HepG2 (cell line): ENCODE measurements around the gene RNU1-2. TPM values are rescaled to one million over a fixed set of nuclear protein-coding genes. Genes with fewer than 3 reads are reported as not detected.
"Not testable (repeated sequence)": the region's sequence is repeated elsewhere in the genome, so short reads cannot be mapped to it uniquely, and the experiment has no call there.

Experiments used
- ATAC-seq: fragments of 200-7000 bp; cut with Tn5 transposase; 3 replicates; pipeline ENCODE4 v1.9.1; 2020; ENCODE audit warnings: mild to moderate bottlenecking, moderate library complexity
- BruUV-seq: library from RNA; stranded (reverse); fragments of 400-500 nt; replicated peaks from 2 replicates; lab custom pipeline; 2021; lab: Mats Ljungman, UMichigan
- CTCF ChIA-PET: fragments of 300-600 bp; formaldehyde crosslinking; extraction: SDS; loops from one replicate; lab custom pipeline; 2021; ENCODE audit warnings: low total read pairs, inconsistent platforms, low intra/inter-chr PET ratio; lab: Yijun Ruan, JAX
- POLR2A ChIA-PET: fragments of 350-600 bp; sonication (Branson Sonifier 250); formaldehyde crosslinking; loops from one replicate; lab custom pipeline; 2020; ENCODE audit warnings: antibody characterized with exemption, inconsistent platforms; lab: Yijun Ruan, JAX
- DNase-seq: peaks from one replicate; pipeline ENCODE4 v3.0.0-alpha.2; 2015; ENCODE audit warnings: low spot score
- FAIRE-seq: peaks from 3 replicates; lab custom pipeline; 2011; peaks lifted over from hg19 to GRCh38; lab: Jason Lieb, UNC
- H2AFZ ChIP-seq: one replicate; pipeline ENCODE4 v1.6.1; 2011; ENCODE audit warnings: low read length, inconsistent platforms
- H3K27ac ChIP-seq: fragments of 300-600 bp; 3 replicates; pipeline ENCODE4 v1.8.0; 2011; ENCODE audit warnings: mixed run types, mild to moderate bottlenecking, mixed read lengths, low read length, inconsistent platforms; ENCODE audit not compliant: insufficient read depth; ENCODE audit errors: extremely low read length
- H3K27me3 ChIP-seq, 2 experiments: fragments of 200-600 bp in 1 of 2; 2 replicates in 1 of 2; 3 replicates in 1 of 2; pipeline versions ENCODE4 v1.6.0 to v1.8.0; 2011; ENCODE audit warnings: low read length in 2 of 2, mild to moderate bottlenecking in 2 of 2, moderate library complexity in 2 of 2, inconsistent platforms in 1 of 2; ENCODE audit not compliant: insufficient read depth in 2 of 2, control insufficient read depth in 1 of 2
- H3K36me3 ChIP-seq, 2 experiments: fragments of 200-600 bp in 1 of 2; replicated peaks in 1 of 2; 2 replicates in 1 of 2; 3 replicates in 1 of 2; pipeline versions ENCODE4 v1.5.1 to v1.8.0; 2011; ENCODE audit warnings: low read length in 2 of 2, inconsistent platforms in 1 of 2; ENCODE audit not compliant: insufficient read depth in 2 of 2, control insufficient read depth in 1 of 2
- H3K4me1 ChIP-seq: 2 replicates; pipeline ENCODE4 v1.5.1; 2012; ENCODE audit warnings: low read length, inconsistent platforms; ENCODE audit not compliant: insufficient read depth
- H3K4me2 ChIP-seq: 2 replicates; pipeline ENCODE4 v1.6.0; 2011; ENCODE audit warnings: low read depth, low read length, inconsistent platforms
- H3K4me3 ChIP-seq, 3 experiments: fragments of 200-600 bp in 1 of 3; sonication (generic), shearing (Covaris generic) in 1 of 3; replicated peaks in 1 of 3; 2 replicates each; pipeline ENCODE4 v1.5.1; 2011 to 2016; ENCODE audit warnings: low read length in 3 of 3, inconsistent platforms in 2 of 3, low read depth in 2 of 3, mild to moderate bottlenecking in 2 of 3, control low read depth in 1 of 3, mixed read lengths in 1 of 3; ENCODE audit not compliant: insufficient read depth in 1 of 3
- H3K79me2 ChIP-seq: one replicate; pipeline ENCODE4 v1.6.1; 2011; ENCODE audit warnings: low read length, inconsistent platforms; ENCODE audit not compliant: insufficient read depth
- H3K9ac ChIP-seq: 2 replicates; pipeline ENCODE4 v1.6.0; 2011; ENCODE audit warnings: mild to moderate bottlenecking, low read depth, low read length, inconsistent platforms; ENCODE audit not compliant: insufficient read depth
- H3K9me3 ChIP-seq: 2 replicates; pipeline ENCODE4 v1.5.1; 2012; ENCODE audit warnings: mild to moderate bottlenecking, low read length
- H4K20me1 ChIP-seq: 2 replicates; pipeline ENCODE4 v1.6.0; 2011; ENCODE audit warnings: inconsistent platforms, mild to moderate bottlenecking, low read length, moderate library complexity; ENCODE audit not compliant: insufficient read depth
- MNT ChIP-seq: fragments of 450-650 bp; IDR thresholded peaks from 2 replicates; pipeline ENCODE4 v1.6.1; 2016
- MTA1 ChIP-seq: sonication (generic); formaldehyde crosslinking; IDR thresholded peaks from 2 replicates; pipeline ENCODE4 v1.4.0; 2020; ENCODE audit warnings: missing genetic modification reagents, mild to moderate bottlenecking, borderline replicate concordance
- MYC ChIP-seq: sonication (generic); formaldehyde crosslinking; IDR thresholded peaks from 2 replicates; pipeline ENCODE4 v1.9.0; 2021; ENCODE audit warnings: missing genetic modification reagents, borderline replicate concordance
- WGBS: methylation state at CpG from one replicate; pipeline ENCODE4 v1.1.6; 2017; ENCODE audit warnings: low lambda C conversion rate; 5-methylcytosine and 5-hydroxymethylcytosine counted together
- in situ Hi-C: cut with HindIII; loops from 2 replicates; pipeline ENCODE4 v1.10.0; 2017; ENCODE audit warnings: low pct_unique_long_range_greater_than_20kb; ENCODE audit not compliant: extremely low pct_ligation_motif_present
- intact Hi-C: fragments of 100-400 bp; cut with micrococcal nuclease; formaldehyde crosslinking; loops from one replicate; pipeline ENCODE4 v1.10.0; 2022; ENCODE audit not compliant: unreplicated experiment
- polyA plus RNA-seq, 8 experiments: library from polyadenylated mRNA; depleted of rRNA in 3 of 8; stranded (reverse) in 7 of 8; unstranded in 1 of 8; fragments of >200 nt; fragmentation: Illumina TruSeq in 4 of 8; extraction: Trizol in 4 of 8; gene quantifications; 2 replicates each; pipeline versions ENCODE4 v1.2.1 to v1.2.3, GENCODE V29; 2011 to 2016; ENCODE audit warnings: low read depth in 4 of 8, missing spikeins in 1 of 8, mixed read lengths in 1 of 8; ENCODE audit not compliant: insufficient read depth in 1 of 8
- total RNA-seq, 5 experiments: library from RNA; depleted of rRNA; stranded (reverse); fragments of >200 nt; fragmentation: Illumina TruSeq; extraction: Trizol; gene quantifications; 2 replicates each; pipeline ENCODE4 v1.2.3, GENCODE V29; 2016; ENCODE audit warnings: low read depth in 1 of 5

The RNU1-2 gene
- total and polyA plus RNA-seq, 2 of the 13 experiments (the other 11 are each of a cell fraction or from before 2014, with no cell fraction given): under 0.01 to 11,018 TPM

- CTCF ChIA-PET: no interaction called here
- BruUV-seq: no TSS peak
- in situ Hi-C loops: no loop called here
Observed at GRCh38 chr1:16927711-16928485, 32.1 kb downstream of the RNU1-2 start.

GRCh38 chr1:16929146-16930041, 33.6 kb downstream of the RNU1-2 start:
- H3K27ac ChIP-seq, H3K4me1 ChIP-seq, H3K4me2 ChIP-seq, intact Hi-C loops, H3K9ac ChIP-seq, H4K20me1 ChIP-seq, H3K79me2 ChIP-seq, H2AFZ ChIP-seq, DNase-seq, FAIRE-seq, H3K9me3 ChIP-seq, CTCF ChIA-PET, in situ Hi-C loops, POLR2A ChIA-PET, H3K4me3 ChIP-seq, H3K27me3 ChIP-seq, H3K36me3 ChIP-seq, BruUV-seq: not testable (repeated sequence)
- WGBS: 77% methylated on average over 11 of the region's 24 CpGs
- peak; percentile 56 for ATAC-seq
- peak; percentile 27; the same call in 1 of the 2 replicates for TF ChIP-seq MNT

More at GRCh38 chr1:16927711-16928485, 32.1 kb downstream of the RNU1-2 start:
- Histone ChIP-seq H3K27ac (no peak overlapping the region), H3K4me2 (no peak overlapping the region), H3K36me3 (no peaks in the 10 kb centered on the region), H4K20me1 (no peaks in the 10 kb centered on the region), H3K27me3 (no peaks in the 10 kb centered on the region; a peak in 1 of 5 replicates), H3K4me3 (no peak overlapping the region), H3K79me2 (no peaks in the 10 kb centered on the region), H3K4me1 (no peaks in the 10 kb centered on the region), H2AFZ (no peak overlapping the region), H3K9ac (no peak overlapping the region), H3K9me3 (no peaks in the 10 kb centered on the region)
- DNase-seq (no peak), ATAC-seq (no peak), FAIRE-seq (no peak)
- POLR2A ChIA-PET: no interaction called here
- 87% methylated on average over 3 of the region's 13 CpGs for WGBS
- intact Hi-C loops: no loop called here
- no peak for TF ChIP-seq MYC
- TF ChIP-seq MTA1 (CRISPR knock-in tag): no peak
